Mammary epithelial cell (primary cell): ENCODE data around the gene RAB11FIP5.

Experiments used
- EZH2 ChIP-seq: IDR thresholded peaks from 2 replicates; pipeline ENCODE4 v1.6.1; 2012; ENCODE audit warnings: low read length, inconsistent platforms, borderline replicate concordance
- TF ChIP-seq, protein P1 (sequence below), 2 donors: IDR thresholded peaks in 1 of 2; conservative IDR thresholded peaks in 1 of 2; 2 replicates each; pipeline ENCODE4 v1.5.1; 2011 to 2012; ENCODE audit warnings: inconsistent platforms in 2 of 2, low read length in 2 of 2, mild to moderate bottlenecking in 2 of 2, control low read depth in 1 of 2, low read depth in 1 of 2; ENCODE audit not compliant: insufficient read depth in 1 of 2; ENCODE audit errors: extremely low read depth in 1 of 2

- TF ChIP-seq, protein P1, sequence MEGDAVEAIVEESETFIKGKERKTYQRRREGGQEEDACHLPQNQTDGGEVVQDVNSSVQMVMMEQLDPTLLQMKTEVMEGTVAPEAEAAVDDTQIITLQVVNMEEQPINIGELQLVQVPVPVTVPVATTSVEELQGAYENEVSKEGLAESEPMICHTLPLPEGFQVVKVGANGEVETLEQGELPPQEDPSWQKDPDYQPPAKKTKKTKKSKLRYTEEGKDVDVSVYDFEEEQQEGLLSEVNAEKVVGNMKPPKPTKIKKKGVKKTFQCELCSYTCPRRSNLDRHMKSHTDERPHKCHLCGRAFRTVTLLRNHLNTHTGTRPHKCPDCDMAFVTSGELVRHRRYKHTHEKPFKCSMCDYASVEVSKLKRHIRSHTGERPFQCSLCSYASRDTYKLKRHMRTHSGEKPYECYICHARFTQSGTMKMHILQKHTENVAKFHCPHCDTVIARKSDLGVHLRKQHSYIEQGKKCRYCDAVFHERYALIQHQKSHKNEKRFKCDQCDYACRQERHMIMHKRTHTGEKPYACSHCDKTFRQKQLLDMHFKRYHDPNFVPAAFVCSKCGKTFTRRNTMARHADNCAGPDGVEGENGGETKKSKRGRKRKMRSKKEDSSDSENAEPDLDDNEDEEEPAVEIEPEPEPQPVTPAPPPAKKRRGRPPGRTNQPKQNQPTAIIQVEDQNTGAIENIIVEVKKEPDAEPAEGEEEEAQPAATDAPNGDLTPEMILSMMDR (conservative IDR thresholded peaks at IDR 0.05 in 1 of 2, IDR thresholded peaks at IDR 0.05 in 1 of 2; ENCODE audit: extremely low read depth in 1 of 2, insufficient read depth in 1 of 2, low read depth in 1 of 2, low read length in 2 of 2) = no peak
- TF ChIP-seq EZH2 = no peak
These were observed 4.7 kb upstream of the RAB11FIP5 start for GRCh38 chr2:73117441-73117840.
